Neural cell (in vitro differentiated cells): ENCODE data around the gene ST3GAL3. TPM values are rescaled to one million over a fixed set of nuclear protein-coding genes. Genes with fewer than 3 reads are reported as not detected.

Experiments
- H2AFZ ChIP-seq: fragments of 200-600, 300-800 bp; sonication (generic), shearing (Covaris generic); 2 replicates; pipeline ENCODE4 v1.6.0; 2014; ENCODE audit warnings: low read depth, mild to moderate bottlenecking, antibody characterized with exemption, low read length, moderate library complexity
- H3F3A ChIP-seq: fragments of 200-600 bp; shearing (Covaris generic); 2 replicates; pipeline ENCODE4 v1.6.1; 2016; ENCODE audit warnings: mild to moderate bottlenecking, moderate library complexity, mixed read lengths, antibody characterized with exemption, low read length; ENCODE audit not compliant: insufficient read depth, poor library complexity, severe bottlenecking
- H3K27ac ChIP-seq: fragments of 200-600, 300-800 bp; sonication (generic), shearing (Covaris generic); 2 replicates; pipeline ENCODE4 v1.5.1; 2014; ENCODE audit warnings: mild to moderate bottlenecking, low read length, moderate library complexity
- H3K27me3 ChIP-seq: fragments of 300-800, 200-600 bp; sonication (generic), shearing (Covaris generic); 2 replicates; pipeline ENCODE4 v1.6.0; 2014; ENCODE audit warnings: mild to moderate bottlenecking, low read depth, low read length, moderate library complexity; ENCODE audit not compliant: insufficient read depth
- H3K36me3 ChIP-seq: fragments of 300-800, 200-600 bp; sonication (generic), shearing (Covaris generic); 2 replicates; pipeline ENCODE4 v1.5.1; 2014; ENCODE audit warnings: mild to moderate bottlenecking, antibody characterized with exemption, low read length, moderate library complexity; ENCODE audit not compliant: insufficient read depth
- H3K4me2 ChIP-seq: fragments of 300-800, 200-600 bp; sonication (generic), shearing (Covaris generic); 2 replicates; pipeline ENCODE4 v1.6.0; 2014; ENCODE audit warnings: mild to moderate bottlenecking, low read length
- H3K4me3 ChIP-seq: fragments of 300-800, 200-600 bp; sonication (generic), shearing (Covaris generic); 2 replicates; pipeline ENCODE4 v1.5.1; 2014; ENCODE audit warnings: mild to moderate bottlenecking, low read length, moderate library complexity
- H3K79me2 ChIP-seq: fragments of 200-600 bp; shearing (Covaris generic); replicated peaks from 2 replicates; pipeline ENCODE4 v1.6.0; 2014; ENCODE audit warnings: mild to moderate bottlenecking, low read length, moderate library complexity; ENCODE audit not compliant: insufficient read depth
- H3K9ac ChIP-seq: fragments of 300-800, 200-600 bp; sonication (generic), shearing (Covaris generic); 2 replicates; pipeline ENCODE4 v1.6.1; 2016; ENCODE audit warnings: mild to moderate bottlenecking, low read length, mixed read lengths
- H3K9me2 ChIP-seq: fragments of 200-600 bp; shearing (Covaris generic); 2 replicates; pipeline ENCODE4 v1.6.1; 2016; ENCODE audit warnings: mild to moderate bottlenecking, low read length, mixed read lengths; ENCODE audit not compliant: insufficient read depth
- H3K9me3 ChIP-seq: fragments of 200-600, 300-800 bp; sonication (generic), shearing (Covaris generic); 2 replicates; pipeline ENCODE4 v1.6.1; 2016; ENCODE audit warnings: mild to moderate bottlenecking, mixed run types, low read length, moderate library complexity, mixed read lengths
- H4K20me1 ChIP-seq: fragments of 200-600 bp; shearing (Covaris generic); 2 replicates; pipeline ENCODE4 v1.6.1; 2016; ENCODE audit warnings: mild to moderate bottlenecking, mixed run types; ENCODE audit not compliant: insufficient read depth
- EP300 ChIP-seq: fragments of 450-650 bp; conservative IDR thresholded peaks from 2 replicates; pipeline ENCODE4 v1.6.1; 2014; ENCODE audit warnings: antibody characterized with exemption, mild to moderate bottlenecking, moderate library complexity; ENCODE audit not compliant: poor library complexity, severe bottlenecking
- EZH2 ChIP-seq: fragments of 200-600, 300-800 bp; shearing (Covaris generic), sonication (generic); IDR thresholded peaks from 2 replicates; pipeline ENCODE4 v1.6.1; 2014; ENCODE audit warnings: antibody characterized with exemption, low read length, borderline replicate concordance, mild to moderate bottlenecking; ENCODE audit not compliant: insufficient read depth, poor library complexity, severe bottlenecking
- MXI1 ChIP-seq: fragments of 450-650 bp; conservative IDR thresholded peaks from 2 replicates; pipeline ENCODE4 v1.6.1; 2014; ENCODE audit warnings: antibody characterized with exemption, mild to moderate bottlenecking; ENCODE audit not compliant: poor library complexity, severe bottlenecking
- POLR2AphosphoS5 ChIP-seq: IDR thresholded peaks from 2 replicates; pipeline ENCODE4 v1.6.1; 2012
- RAD21 ChIP-seq: fragments of 450-650 bp; conservative IDR thresholded peaks from 2 replicates; pipeline ENCODE4 v1.6.1; 2014; ENCODE audit warnings: antibody characterized with exemption, mild to moderate bottlenecking, moderate library complexity
- SMC3 ChIP-seq: fragments of 450-650 bp; conservative IDR thresholded peaks from 2 replicates; pipeline ENCODE4 v1.6.1; 2014; ENCODE audit warnings: antibody characterized with exemption, mild to moderate bottlenecking, moderate library complexity; ENCODE audit not compliant: poor library complexity
- TAF1 ChIP-seq: IDR thresholded peaks from 2 replicates; pipeline ENCODE4 v1.6.1; 2012; ENCODE audit warnings: low read depth
- polyA plus RNA-seq: library from polyadenylated mRNA; depleted of rRNA; stranded (reverse); fragments of >200 nt; gene quantifications from 2 replicates; pipeline ENCODE4 v1.2.3, GENCODE V29; 2014
- small RNA-seq, 3 experiments: library from RNA; depleted of rRNA; stranded (forward); fragments of <200 nt; gene quantifications; one replicate each; pipeline ENCODE3, GENCODE V24; 2012
- TF ChIP-seq, protein P1 (sequence below): IDR thresholded peaks from 2 replicates; pipeline ENCODE4 v1.6.1; 2012; ENCODE audit warnings: borderline replicate concordance
- TF ChIP-seq, protein P2 (sequence below): fragments of 450-650 bp; IDR thresholded peaks from 2 replicates; pipeline ENCODE4 v1.5.1; 2014; ENCODE audit warnings: antibody characterized with exemption, mild to moderate bottlenecking, moderate library complexity; ENCODE audit not compliant: poor library complexity, severe bottlenecking

Gene ST3GAL3
- polyA plus RNA-seq, 1 donor from 2014 or later = 36.8 TPM

DNA sequence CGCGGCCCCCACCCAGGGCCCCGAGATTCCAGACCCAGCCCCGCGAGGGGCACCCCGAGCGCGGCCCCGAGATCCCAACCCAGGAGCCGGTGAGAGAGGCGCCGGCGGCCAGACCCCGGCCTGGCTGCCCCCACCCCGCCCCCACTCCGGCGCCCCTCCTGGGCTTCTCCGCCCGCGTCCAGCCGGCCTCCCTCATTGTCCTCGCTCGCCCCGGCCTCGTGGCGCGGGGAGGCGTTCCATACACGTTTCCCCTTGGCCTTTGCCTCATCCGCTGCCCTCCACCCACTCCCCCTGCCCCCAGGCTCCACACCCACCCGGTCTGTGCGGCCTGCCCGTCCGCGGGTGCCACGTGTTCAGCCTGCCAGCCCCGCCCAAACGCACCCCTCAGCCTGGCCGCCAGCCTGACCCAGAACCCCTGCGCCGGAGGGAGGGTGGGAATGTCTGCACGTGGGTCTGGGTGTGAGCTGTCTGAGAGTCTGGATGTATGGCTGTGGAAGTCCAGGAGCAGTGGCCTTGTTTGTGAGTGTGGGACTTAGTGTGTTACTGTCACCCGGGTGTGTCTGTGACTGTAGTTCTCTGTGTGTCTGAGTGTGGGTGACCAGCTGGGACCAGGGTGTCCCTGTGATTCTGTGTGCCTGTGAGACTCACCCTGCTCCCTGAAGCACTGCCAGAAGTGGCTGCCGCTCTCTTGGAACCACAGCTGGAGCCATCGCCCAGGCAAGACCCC lies 272.4 kb downstream of the ST3GAL3 start:
- Histone ChIP-seq H2AFZ (peak overlapping the region; percentile 6), H3K36me3 (no peaks in the 10 kb centered on the region), H3K9ac (peak overlapping the region; percentile 77), H3K9me3 (no peaks in the 10 kb centered on the region), H3K4me3 (peak overlapping the region; percentile 91), H3K4me2 (peak overlapping the region; percentile 96), H3K27me3 (no peaks in the 10 kb centered on the region), H3F3A (no peaks in the 10 kb centered on the region), H3K9me2 (no peaks in the 10 kb centered on the region), H4K20me1 (peaks cover 3% of the 10 kb centered on the region), H3K27ac (no peak overlapping the region), H3K79me2 (peaks cover 40% of the 10 kb centered on the region)
- TF ChIP-seq POLR2AphosphoS5 (peak; percentile 1), TAF1 (no peak), MXI1 (peak; percentile 91), SMC3 (peak; percentile 21)

DNA sequence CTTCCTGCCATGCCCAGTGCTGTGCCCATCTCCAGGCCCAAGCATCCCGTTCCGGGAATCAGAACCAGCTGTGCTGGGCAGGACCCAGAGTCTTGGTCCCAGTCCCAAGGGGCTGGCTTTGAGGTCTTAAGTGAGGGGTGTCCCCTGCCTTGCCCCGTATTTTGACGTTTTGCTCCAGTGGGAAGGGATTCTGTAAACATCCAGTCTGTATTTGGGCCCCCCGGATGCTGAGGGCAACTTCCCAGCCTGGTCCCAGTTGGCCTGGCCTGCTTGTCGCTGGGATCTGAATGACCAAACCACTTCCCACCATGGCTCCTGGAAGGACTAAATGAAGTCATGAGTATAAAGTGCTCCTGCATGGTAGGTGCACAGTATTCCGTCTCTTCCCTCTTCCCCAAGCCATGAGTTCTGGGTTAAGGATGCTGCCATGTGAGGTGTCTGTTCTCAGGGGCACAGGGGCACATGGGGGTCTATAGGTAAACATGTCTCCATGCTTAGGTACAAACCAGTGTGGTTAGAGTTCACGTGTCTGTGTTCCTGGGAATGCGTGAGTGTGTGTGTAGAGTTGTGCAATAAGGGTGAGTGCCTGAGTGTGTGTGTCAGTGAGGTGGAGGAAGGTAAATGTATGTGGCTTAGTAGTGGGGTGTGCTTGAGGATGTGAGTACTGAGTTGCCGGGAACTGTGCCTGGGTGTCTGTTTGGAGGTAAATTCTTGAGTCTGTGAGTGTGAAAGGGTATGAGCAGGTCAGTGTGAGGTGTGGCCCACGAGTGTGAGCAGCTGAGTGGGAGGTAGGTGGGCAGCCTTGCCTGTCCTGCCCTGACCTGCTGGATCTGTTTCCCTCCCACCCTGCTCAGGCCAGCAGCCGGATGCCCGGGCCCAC lies 273.2 kb downstream of the ST3GAL3 start:
- TF ChIP-seq POLR2AphosphoS5 (no peak), RAD21 (no peak), EZH2 (no peak), TAF1 (no peak), MXI1 (no peak), SMC3 (no peak), EP300 (no peak)
- TF ChIP-seq, protein P1, sequence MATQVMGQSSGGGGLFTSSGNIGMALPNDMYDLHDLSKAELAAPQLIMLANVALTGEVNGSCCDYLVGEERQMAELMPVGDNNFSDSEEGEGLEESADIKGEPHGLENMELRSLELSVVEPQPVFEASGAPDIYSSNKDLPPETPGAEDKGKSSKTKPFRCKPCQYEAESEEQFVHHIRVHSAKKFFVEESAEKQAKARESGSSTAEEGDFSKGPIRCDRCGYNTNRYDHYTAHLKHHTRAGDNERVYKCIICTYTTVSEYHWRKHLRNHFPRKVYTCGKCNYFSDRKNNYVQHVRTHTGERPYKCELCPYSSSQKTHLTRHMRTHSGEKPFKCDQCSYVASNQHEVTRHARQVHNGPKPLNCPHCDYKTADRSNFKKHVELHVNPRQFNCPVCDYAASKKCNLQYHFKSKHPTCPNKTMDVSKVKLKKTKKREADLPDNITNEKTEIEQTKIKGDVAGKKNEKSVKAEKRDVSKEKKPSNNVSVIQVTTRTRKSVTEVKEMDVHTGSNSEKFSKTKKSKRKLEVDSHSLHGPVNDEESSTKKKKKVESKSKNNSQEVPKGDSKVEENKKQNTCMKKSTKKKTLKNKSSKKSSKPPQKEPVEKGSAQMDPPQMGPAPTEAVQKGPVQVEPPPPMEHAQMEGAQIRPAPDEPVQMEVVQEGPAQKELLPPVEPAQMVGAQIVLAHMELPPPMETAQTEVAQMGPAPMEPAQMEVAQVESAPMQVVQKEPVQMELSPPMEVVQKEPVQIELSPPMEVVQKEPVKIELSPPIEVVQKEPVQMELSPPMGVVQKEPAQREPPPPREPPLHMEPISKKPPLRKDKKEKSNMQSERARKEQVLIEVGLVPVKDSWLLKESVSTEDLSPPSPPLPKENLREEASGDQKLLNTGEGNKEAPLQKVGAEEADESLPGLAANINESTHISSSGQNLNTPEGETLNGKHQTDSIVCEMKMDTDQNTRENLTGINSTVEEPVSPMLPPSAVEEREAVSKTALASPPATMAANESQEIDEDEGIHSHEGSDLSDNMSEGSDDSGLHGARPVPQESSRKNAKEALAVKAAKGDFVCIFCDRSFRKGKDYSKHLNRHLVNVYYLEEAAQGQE = no peak
- TF ChIP-seq, protein P2, sequence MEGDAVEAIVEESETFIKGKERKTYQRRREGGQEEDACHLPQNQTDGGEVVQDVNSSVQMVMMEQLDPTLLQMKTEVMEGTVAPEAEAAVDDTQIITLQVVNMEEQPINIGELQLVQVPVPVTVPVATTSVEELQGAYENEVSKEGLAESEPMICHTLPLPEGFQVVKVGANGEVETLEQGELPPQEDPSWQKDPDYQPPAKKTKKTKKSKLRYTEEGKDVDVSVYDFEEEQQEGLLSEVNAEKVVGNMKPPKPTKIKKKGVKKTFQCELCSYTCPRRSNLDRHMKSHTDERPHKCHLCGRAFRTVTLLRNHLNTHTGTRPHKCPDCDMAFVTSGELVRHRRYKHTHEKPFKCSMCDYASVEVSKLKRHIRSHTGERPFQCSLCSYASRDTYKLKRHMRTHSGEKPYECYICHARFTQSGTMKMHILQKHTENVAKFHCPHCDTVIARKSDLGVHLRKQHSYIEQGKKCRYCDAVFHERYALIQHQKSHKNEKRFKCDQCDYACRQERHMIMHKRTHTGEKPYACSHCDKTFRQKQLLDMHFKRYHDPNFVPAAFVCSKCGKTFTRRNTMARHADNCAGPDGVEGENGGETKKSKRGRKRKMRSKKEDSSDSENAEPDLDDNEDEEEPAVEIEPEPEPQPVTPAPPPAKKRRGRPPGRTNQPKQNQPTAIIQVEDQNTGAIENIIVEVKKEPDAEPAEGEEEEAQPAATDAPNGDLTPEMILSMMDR = no peak
- peak overlapping the region; percentile 96 for H3K4me2 ChIP-seq
- no peaks in the 10 kb centered on the region for H3K9me2 ChIP-seq
- H3K27ac ChIP-seq = no peak overlapping the region
- H3K9ac ChIP-seq = peak overlapping the region; percentile 77
- no peaks in the 10 kb centered on the region for H3K27me3 ChIP-seq
- H4K20me1 ChIP-seq = peaks cover 2% of the 10 kb centered on the region
- peaks cover 34% of the 10 kb centered on the region for H3K79me2 ChIP-seq
- peak overlapping the region; percentile 91 for H3K4me3 ChIP-seq
- no peaks in the 10 kb centered on the region for H3F3A ChIP-seq
- H2AFZ ChIP-seq = no peak overlapping the region
- H3K36me3 ChIP-seq = no peaks in the 10 kb centered on the region
- H3K9me3 ChIP-seq = no peaks in the 10 kb centered on the region

Small RNA genes within 50 kb of the gene (small RNA-seq; reads per million reads assigned to genes)
- gene AL451062.2 (0 reads per million in 3 experiments), gene RF00026 (0 reads per million in 3 experiments)

Other genes starting within 250 kb of the ST3GAL3 start
- gene PTPRF, start 176.7 kb upstream of the ST3GAL3 start, polyA plus RNA-seq = 66.6 and 95.1 TPM in 2 replicates
- gene KDM4A, start 57.4 kb upstream of the ST3GAL3 start, polyA plus RNA-seq = 56.0 and 59.4 TPM in 2 replicates
- 1.4 and 2.2 TPM in 2 replicates for gene ARTN, start 226.3 kb downstream of the ST3GAL3 start, polyA plus RNA-seq
- gene IPO13, start 239.4 kb downstream of the ST3GAL3 start, polyA plus RNA-seq = 29.8 and 38.4 TPM in 2 replicates